Esophagus squamous epithelium (tissue), 5 donors: ENCODE measurements around the gene SLCO6A1. TPM values are rescaled to one million over a fixed set of nuclear protein-coding genes. Genes with fewer than 3 reads are reported as not detected.

Experiments used
- DNase-seq: peaks from one replicate; lab custom pipeline; 2025; lab: John Stamatoyannopoulos, UW
- H3K27ac ChIP-seq, 4 donors: fragments of 200-600 bp; sonication (generic); one replicate each; pipeline ENCODE4 v1.5.1; 2016 to 2019; ENCODE audit warnings: mild to moderate bottlenecking in 1 of 4
- H3K27me3 ChIP-seq, 4 donors: fragments of 200-600 bp; sonication (generic); 1 replicate in 3 of 4; 2 replicates in 1 of 4; pipeline versions ENCODE4 v1.5.1 to v1.6.0; 2017 to 2021; ENCODE audit warnings: antibody characterized with exemption in 1 of 4
- H3K36me3 ChIP-seq, 3 donors: fragments of 200-600 bp; sonication (generic); one replicate each; pipeline ENCODE4 v1.5.1; 2016 to 2019
- H3K4me1 ChIP-seq, 3 donors: fragments of 200-600 bp; sonication (generic); one replicate each; pipeline ENCODE4 v1.5.1; 2017 to 2019
- H3K4me3 ChIP-seq, 4 donors: fragments of 200-600 bp; sonication (generic); 1 replicate in 3 of 4; 2 replicates in 1 of 4; pipeline ENCODE4 v1.5.1; 2016 to 2019; ENCODE audit warnings: mild to moderate bottlenecking in 2 of 4, moderate library complexity in 1 of 4
- H3K9me3 ChIP-seq, 3 donors: fragments of 200-600 bp; sonication (generic); one replicate each; pipeline ENCODE4 v1.5.1; 2016 to 2019
- POLR2A ChIP-seq, 4 donors: fragments of 450-650 bp; IDR thresholded peaks; one replicate each; pipeline ENCODE4 v1.6.1; 2017; ENCODE audit warnings: antibody characterized with exemption in 4 of 4, mild to moderate bottlenecking in 4 of 4, moderate library complexity in 3 of 4
- WGBS, 2 donors: methylation state at CpG; one replicate each; pipeline ENCODE4 v1.1.5; 2018; 5-methylcytosine and 5-hydroxymethylcytosine counted together
- intact Hi-C: fragments of 100-400 bp; cut with DNase I; formaldehyde crosslinking; loops from one replicate; pipeline ENCODE4 v1.15.0; 2022
- total RNA-seq, 4 donors: library from RNA; depleted of rRNA; stranded (reverse); fragments of >200 nt; gene quantifications; one replicate each; pipeline ENCODE4 v1.1.0, GENCODE V29; 2016
- TF ChIP-seq, protein P1 (sequence below), 6 experiments: fragments of 450-650 bp in 4 of 6; fragments of 200-600 bp in 2 of 6; sonication (generic) in 2 of 6; IDR thresholded peaks; one replicate each; pipeline ENCODE4 v1.5.1; 2016 to 2019; ENCODE audit warnings: antibody characterized with exemption in 6 of 6, mild to moderate bottlenecking in 4 of 6, moderate library complexity in 4 of 6
- donor health status: DM: yes; HTN: yes; CAD: no.

The SLCO6A1 gene
- total RNA-seq, 4 donors from 2014 or later: not detected

DNA sequence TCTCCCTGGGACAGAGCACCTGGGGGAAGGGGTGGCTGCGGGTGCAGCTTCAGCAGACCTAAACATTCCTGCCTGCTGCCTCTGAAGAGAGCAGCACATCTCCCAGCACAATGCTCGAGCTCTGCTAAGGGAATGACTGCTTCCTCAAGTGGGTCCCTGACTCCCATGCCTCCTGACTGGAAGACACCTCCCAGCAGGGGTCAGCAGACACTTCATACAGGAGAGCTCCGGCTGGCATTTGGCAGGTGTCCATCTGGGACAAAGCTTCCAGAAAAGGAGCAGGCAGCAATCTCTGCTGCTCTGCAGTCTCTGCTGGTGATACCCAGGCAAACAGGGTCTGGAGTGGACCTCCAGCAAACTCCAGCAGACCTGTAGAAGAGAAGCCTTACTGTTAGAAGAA lies 77.2 kb downstream of the SLCO6A1 start:
- no peaks in the 10 kb centered on the region for H3K27me3 ChIP-seq
- no peaks in the 10 kb centered on the region for H3K4me1 ChIP-seq
- TF ChIP-seq, protein P1, sequence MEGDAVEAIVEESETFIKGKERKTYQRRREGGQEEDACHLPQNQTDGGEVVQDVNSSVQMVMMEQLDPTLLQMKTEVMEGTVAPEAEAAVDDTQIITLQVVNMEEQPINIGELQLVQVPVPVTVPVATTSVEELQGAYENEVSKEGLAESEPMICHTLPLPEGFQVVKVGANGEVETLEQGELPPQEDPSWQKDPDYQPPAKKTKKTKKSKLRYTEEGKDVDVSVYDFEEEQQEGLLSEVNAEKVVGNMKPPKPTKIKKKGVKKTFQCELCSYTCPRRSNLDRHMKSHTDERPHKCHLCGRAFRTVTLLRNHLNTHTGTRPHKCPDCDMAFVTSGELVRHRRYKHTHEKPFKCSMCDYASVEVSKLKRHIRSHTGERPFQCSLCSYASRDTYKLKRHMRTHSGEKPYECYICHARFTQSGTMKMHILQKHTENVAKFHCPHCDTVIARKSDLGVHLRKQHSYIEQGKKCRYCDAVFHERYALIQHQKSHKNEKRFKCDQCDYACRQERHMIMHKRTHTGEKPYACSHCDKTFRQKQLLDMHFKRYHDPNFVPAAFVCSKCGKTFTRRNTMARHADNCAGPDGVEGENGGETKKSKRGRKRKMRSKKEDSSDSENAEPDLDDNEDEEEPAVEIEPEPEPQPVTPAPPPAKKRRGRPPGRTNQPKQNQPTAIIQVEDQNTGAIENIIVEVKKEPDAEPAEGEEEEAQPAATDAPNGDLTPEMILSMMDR (IDR thresholded peaks at IDR 0.05): no peak
- no peak for TF ChIP-seq POLR2A (IDR thresholded peaks at IDR 0.05)
- no peak for DNase-seq
- H3K9me3 ChIP-seq: no peaks in the 10 kb centered on the region
- H3K36me3 ChIP-seq: no peaks in the 10 kb centered on the region
- H3K27ac ChIP-seq: no peak overlapping the region
- no peak overlapping the region for H3K4me3 ChIP-seq
- intact Hi-C loops: no loop called here
- 80% methylated on average over 1 of the region's 3 CpGs for WGBS, 2 donors

DNA sequence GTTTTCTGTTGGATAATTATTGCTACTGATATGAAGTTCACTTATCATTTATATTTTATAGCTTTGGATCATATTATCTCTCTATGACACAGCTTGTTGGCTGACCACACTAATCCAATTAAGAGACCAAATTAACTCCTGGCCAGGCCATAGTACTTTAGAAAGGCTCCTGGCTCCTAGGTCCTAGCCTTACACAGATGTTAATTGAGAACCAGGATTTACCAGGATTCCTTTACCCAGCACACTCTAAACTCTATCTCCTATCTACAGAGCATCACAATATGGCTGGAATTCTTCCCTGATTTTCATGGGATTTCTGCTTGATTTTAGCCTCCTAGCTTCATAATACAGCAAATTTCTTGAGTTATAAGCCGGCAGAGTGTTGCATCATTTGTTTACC lies 80.3 kb downstream of the SLCO6A1 start:
- Histone ChIP-seq H3K4me3 (no peak overlapping the region), H3K27me3 (no peaks in the 10 kb centered on the region), H3K27ac (no peak overlapping the region), H3K9me3 (no peaks in the 10 kb centered on the region), H3K4me1 (no peaks in the 10 kb centered on the region), H3K36me3 (no peaks in the 10 kb centered on the region)
- intact Hi-C loops: no loop called here
- WGBS, 2 donors: 50 to 71% methylated on average over 1 of the region's 1 CpG
- no peak for TF ChIP-seq POLR2A (IDR thresholded peaks at IDR 0.05)
- TF ChIP-seq, protein P1 (IDR thresholded peaks at IDR 0.05): no peak
- no peak for DNase-seq

DNA sequence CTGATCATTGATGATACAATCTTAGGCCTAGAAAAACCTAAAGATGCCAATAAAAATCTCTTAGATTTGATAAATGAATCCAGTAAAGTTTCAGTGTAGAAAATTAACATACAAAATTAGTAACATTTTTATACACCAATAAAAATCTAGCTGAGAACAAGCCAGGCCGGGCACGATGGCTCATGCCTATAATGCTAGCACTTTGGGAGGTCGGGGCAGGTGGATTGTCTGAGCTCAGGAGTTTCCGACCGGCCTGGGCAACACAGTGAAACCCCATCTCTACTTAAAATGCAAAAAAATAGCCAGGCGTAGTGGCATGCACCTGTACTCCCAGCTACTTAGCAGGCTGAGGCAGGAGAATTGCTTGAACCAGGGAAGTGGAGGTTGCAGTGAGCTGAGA lies 84.4 kb downstream of the SLCO6A1 start:
- intact Hi-C loops: no loop called here
- 84 to 85% methylated on average over 6 of the region's 6 CpGs for WGBS, 2 donors
- Histone ChIP-seq H3K9me3 (no peaks in the 10 kb centered on the region), H3K4me3 (no peak overlapping the region), H3K27ac (no peak overlapping the region), H3K27me3 (no peaks in the 10 kb centered on the region), H3K36me3 (no peaks in the 10 kb centered on the region), H3K4me1 (no peaks in the 10 kb centered on the region)
- DNase-seq: no peak
- TF ChIP-seq POLR2A (IDR thresholded peaks at IDR 0.05): no peak

DNA sequence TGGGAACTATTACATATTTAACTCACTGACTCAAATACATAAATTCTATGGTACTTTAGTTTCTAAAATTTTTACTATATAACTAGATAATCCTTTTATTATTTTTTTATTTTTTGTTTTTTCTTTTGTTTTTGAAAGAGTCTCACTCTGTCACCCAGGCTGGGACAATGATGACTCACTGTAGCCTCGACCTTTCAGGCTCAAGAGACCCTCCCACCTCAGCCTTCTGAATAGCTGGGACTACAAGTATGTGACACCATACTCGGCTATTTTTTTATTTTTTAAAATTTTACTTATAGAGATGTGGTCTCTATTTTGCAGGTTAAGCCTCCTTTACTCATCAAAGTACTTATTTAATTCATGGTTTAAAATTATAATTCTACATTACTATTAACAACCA lies 110.6 kb downstream of the SLCO6A1 start:
- no peaks in the 10 kb centered on the region for H3K27me3 ChIP-seq
- H3K4me3 ChIP-seq: no peak overlapping the region
- H3K27ac ChIP-seq: no peak overlapping the region
- peaks cover 0 to 11% (median 7%) of the 10 kb centered on the region in 3 donors for H3K9me3 ChIP-seq
- no peaks in the 10 kb centered on the region for H3K36me3 ChIP-seq
- TF ChIP-seq, protein P1 (IDR thresholded peaks at IDR 0.05): no peak
- no peak for TF ChIP-seq POLR2A (IDR thresholded peaks at IDR 0.05)
- WGBS, 2 donors: 25 to 45% methylated on average over 2 of the region's 2 CpGs
- intact Hi-C loops: no loop called here
- no peak for DNase-seq
- no peaks in the 10 kb centered on the region for H3K4me1 ChIP-seq

DNA sequence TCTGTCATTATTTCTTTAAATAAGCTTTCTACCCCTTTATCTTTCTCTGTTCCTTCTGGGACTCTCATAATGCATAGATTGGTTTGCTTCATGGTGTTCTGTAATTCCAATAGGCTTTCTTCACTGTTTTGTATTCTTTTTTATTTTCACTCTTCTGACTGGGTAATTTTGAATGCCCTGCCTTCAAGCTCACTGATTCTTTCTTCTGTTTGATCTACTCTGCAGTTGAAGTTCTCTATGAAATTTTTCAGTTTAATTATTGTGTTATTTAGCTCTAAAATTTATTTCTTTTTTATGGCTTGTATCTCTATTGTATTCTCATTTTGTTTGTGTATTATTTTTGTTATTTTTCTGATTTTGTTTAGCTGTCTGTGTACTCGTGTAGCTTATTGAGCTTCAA lies 113.4 kb downstream of the SLCO6A1 start:
- intact Hi-C loops: no loop called here
- H3K36me3 ChIP-seq: no peaks in the 10 kb centered on the region
- H3K4me3 ChIP-seq: no peak overlapping the region
- no peak for TF ChIP-seq POLR2A (IDR thresholded peaks at IDR 0.05)
- TF ChIP-seq, protein P1 (IDR thresholded peaks at IDR 0.05): no peak
- DNase-seq: no peak
- H3K27ac ChIP-seq: no peak overlapping the region
- H3K4me1 ChIP-seq: no peaks in the 10 kb centered on the region
- no peaks in the 10 kb centered on the region for H3K27me3 ChIP-seq
- H3K9me3 ChIP-seq: peaks cover 0 to 11% (median 7%) of the 10 kb centered on the region in 3 donors
- 64 to 65% methylated on average over 1 of the region's 1 CpG for WGBS, 2 donors

DNA sequence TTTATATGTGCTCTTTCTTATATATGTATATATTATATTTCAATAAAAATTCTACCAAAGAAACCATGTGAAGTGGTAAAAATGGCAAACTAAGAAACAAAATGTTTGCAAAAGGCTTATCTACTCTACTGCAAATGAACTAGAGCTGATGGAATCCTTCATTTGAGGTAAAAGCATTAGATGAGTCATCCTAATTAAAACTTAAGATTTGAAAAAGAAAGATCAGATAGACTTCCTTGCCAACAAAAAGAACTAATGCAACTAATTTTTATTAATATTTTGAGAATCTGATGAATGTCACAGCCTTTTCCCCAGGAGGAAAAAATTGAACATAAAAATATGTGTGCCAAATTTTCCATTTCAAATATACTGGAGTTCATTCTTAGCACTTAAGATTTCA lies 118.6 kb downstream of the SLCO6A1 start:
- Histone ChIP-seq H3K36me3 (no peaks in the 10 kb centered on the region), H3K9me3 (peaks cover 0 to 3% (median 0%) of the 10 kb centered on the region in 3 donors), H3K27me3 (no peaks in the 10 kb centered on the region), H3K27ac (no peak overlapping the region), H3K4me1 (no peaks in the 10 kb centered on the region), H3K4me3 (no peak overlapping the region)
- TF ChIP-seq, protein P1 (IDR thresholded peaks at IDR 0.05): no peak
- no peak for TF ChIP-seq POLR2A (IDR thresholded peaks at IDR 0.05)
- intact Hi-C loops: no loop called here
- no peak for DNase-seq
